Gastrocnemius medialis (tissue), 4 donors: ENCODE results near the gene LRMDA. TPM values are rescaled to one million over a fixed set of nuclear protein-coding genes. Genes with fewer than 3 reads are reported as not detected.

Experiments used
- ATAC-seq, 2 donors: fragments of 150-250 bp; one replicate each; pipeline ENCODE4 v1.9.1; 2016
- DNase-seq, 2 donors: peaks; one replicate each; pipeline ENCODE4 v3.0.0-alpha.2; 2019
- H3K27ac ChIP-seq, 4 donors: fragments of 200-600 bp; sonication (generic); 1 replicate in 1 of 4; 2 replicates in 3 of 4; pipeline ENCODE4 v1.5.1; 2016 to 2018; ENCODE audit warnings: mild to moderate bottlenecking in 2 of 4, moderate library complexity in 1 of 4
- H3K27me3 ChIP-seq, 3 donors: fragments of 200-600 bp; sonication (generic) in 2 of 3; 1 replicate in 1 of 3; 2 replicates in 2 of 3; pipeline versions ENCODE4 v1.5.1 to v1.6.0; 2016 to 2019; ENCODE audit warnings: mild to moderate bottlenecking in 1 of 3, moderate library complexity in 1 of 3
- H3K36me3 ChIP-seq, 2 donors: fragments of 200-600 bp; sonication (generic) in 1 of 2; one replicate each; pipeline ENCODE4 v1.5.1; 2017 to 2018
- H3K4me1 ChIP-seq, 2 donors: fragments of 200-600 bp; sonication (generic) in 1 of 2; one replicate each; pipeline ENCODE4 v1.5.1; 2016 to 2017; ENCODE audit warnings: mild to moderate bottlenecking in 2 of 2
- H3K4me3 ChIP-seq, 4 donors: fragments of 200-600 bp; sonication (generic) in 3 of 4; 1 replicate in 1 of 4; 2 replicates in 3 of 4; pipeline ENCODE4 v1.5.1; 2016 to 2019; ENCODE audit warnings: mild to moderate bottlenecking in 2 of 4
- H3K9me3 ChIP-seq, 3 donors: fragments of 200-600 bp; sonication (generic) in 2 of 3; 1 replicate in 1 of 3; 2 replicates in 2 of 3; pipeline ENCODE4 v1.5.1; 2016 to 2019
- POLR2A ChIP-seq, 2 donors: fragments of 450-650 bp; IDR thresholded peaks; one replicate each; pipeline ENCODE4 v1.6.1; 2017; ENCODE audit warnings: antibody characterized with exemption in 2 of 2, mild to moderate bottlenecking in 2 of 2, moderate library complexity in 2 of 2
- in situ Hi-C, 4 donors: fragments of 200-750 bp; cut with MboI; loops; one replicate each; pipeline versions ENCODE4 v1.15.0 to v1.8.0; 2017; ENCODE audit warnings: low sequenced_read_pairs in 4 of 4
- intact Hi-C: fragments of 100-400 bp; cut with DNase I; formaldehyde crosslinking; loops from one replicate; pipeline ENCODE4 v1.15.1; 2023; ENCODE audit warnings: low total_unique reads
- total RNA-seq, 4 donors: library from RNA; depleted of rRNA; stranded (reverse); fragments of >200 nt; gene quantifications; one replicate each; pipeline versions ENCODE4 v1.1.0 to v1.2.3, GENCODE V29; 2016
- TF ChIP-seq, protein P1 (sequence below), 5 experiments: fragments of 450-650 bp in 3 of 5; fragments of 200-600 bp in 2 of 5; sonication (generic) in 2 of 5; IDR thresholded peaks in 4 of 5; conservative IDR thresholded peaks in 1 of 5; 1 replicate in 4 of 5; 2 replicates in 1 of 5; pipeline ENCODE4 v1.5.1; 2016 to 2019; ENCODE audit warnings: antibody characterized with exemption in 5 of 5, mild to moderate bottlenecking in 3 of 5, moderate library complexity in 3 of 5

LRMDA gene
- total RNA-seq, 4 donors from 2014 or later: 0.80 to 4.5 (median 1.4) TPM

DNA sequence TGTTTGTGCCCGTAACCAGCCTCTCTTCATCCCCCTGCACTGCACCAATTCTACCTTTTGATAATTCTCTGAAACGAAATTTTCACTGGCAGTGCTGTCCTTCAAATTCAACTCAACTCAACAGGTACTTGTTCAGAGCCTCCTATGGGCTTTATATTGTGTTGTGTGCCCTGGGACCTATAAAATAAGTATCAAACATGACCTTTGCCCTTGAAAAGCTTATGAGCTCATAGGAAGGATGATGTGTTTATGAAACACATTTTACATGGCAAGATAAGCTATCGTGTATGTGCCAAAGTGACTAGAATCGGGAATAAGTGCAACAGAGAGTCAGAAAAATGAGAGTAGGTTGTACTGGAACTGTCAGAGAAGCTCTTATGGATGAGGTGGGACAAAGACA, 923.5 kb downstream of the LRMDA start:
- H3K27ac ChIP-seq: no peak overlapping the region
- ATAC-seq (no peak), DNase-seq (no peak)
- no peak overlapping the region for H3K4me3 ChIP-seq
- in situ Hi-C loops (no loop called here), intact Hi-C loops (no loop called here)
- peaks cover 0 to 8% of the 10 kb centered on the region in 2 donors for H3K4me1 ChIP-seq
- no peaks in the 10 kb centered on the region for H3K9me3 ChIP-seq
- H3K27me3 ChIP-seq: no peaks in the 10 kb centered on the region
- TF ChIP-seq, protein P1, sequence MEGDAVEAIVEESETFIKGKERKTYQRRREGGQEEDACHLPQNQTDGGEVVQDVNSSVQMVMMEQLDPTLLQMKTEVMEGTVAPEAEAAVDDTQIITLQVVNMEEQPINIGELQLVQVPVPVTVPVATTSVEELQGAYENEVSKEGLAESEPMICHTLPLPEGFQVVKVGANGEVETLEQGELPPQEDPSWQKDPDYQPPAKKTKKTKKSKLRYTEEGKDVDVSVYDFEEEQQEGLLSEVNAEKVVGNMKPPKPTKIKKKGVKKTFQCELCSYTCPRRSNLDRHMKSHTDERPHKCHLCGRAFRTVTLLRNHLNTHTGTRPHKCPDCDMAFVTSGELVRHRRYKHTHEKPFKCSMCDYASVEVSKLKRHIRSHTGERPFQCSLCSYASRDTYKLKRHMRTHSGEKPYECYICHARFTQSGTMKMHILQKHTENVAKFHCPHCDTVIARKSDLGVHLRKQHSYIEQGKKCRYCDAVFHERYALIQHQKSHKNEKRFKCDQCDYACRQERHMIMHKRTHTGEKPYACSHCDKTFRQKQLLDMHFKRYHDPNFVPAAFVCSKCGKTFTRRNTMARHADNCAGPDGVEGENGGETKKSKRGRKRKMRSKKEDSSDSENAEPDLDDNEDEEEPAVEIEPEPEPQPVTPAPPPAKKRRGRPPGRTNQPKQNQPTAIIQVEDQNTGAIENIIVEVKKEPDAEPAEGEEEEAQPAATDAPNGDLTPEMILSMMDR (IDR thresholded peaks at IDR 0.05 in 4 of 5, conservative IDR thresholded peaks at IDR 0.05 in 1 of 5): no peak
- TF ChIP-seq POLR2A (IDR thresholded peaks at IDR 0.05): no peak
- H3K36me3 ChIP-seq: no peaks in the 10 kb centered on the region

- intact Hi-C loops (no loop called here), in situ Hi-C loops (no loop called here)
- DNase-seq: no peak
- ATAC-seq: no peak
- H3K9me3 ChIP-seq: no peaks in the 10 kb centered on the region
- H3K4me1 ChIP-seq: no peaks in the 10 kb centered on the region
- no peaks in the 10 kb centered on the region for H3K36me3 ChIP-seq
- no peak overlapping the region for H3K27ac ChIP-seq
- H3K4me3 ChIP-seq: no peak overlapping the region
- H3K27me3 ChIP-seq: no peaks in the 10 kb centered on the region
- TF ChIP-seq, protein P1 (IDR thresholded peaks at IDR 0.05 in 4 of 5, conservative IDR thresholded peaks at IDR 0.05 in 1 of 5): no peak
- no peak for TF ChIP-seq POLR2A (IDR thresholded peaks at IDR 0.05)
Observed at GRCh38 chr10:76356557-76356956, 925.1 kb downstream of the LRMDA start.

GRCh38 chr10:76357726-76358415, 926.4 kb downstream of the LRMDA start:
- H3K4me3 ChIP-seq: no peak overlapping the region
- no peaks in the 10 kb centered on the region for H3K9me3 ChIP-seq
- in situ Hi-C loops: no loop called here
- no peaks in the 10 kb centered on the region for H3K27me3 ChIP-seq
- DNase-seq (no peak), ATAC-seq (no peak)
- intact Hi-C loops: no loop called here
- H3K4me1 ChIP-seq: no peaks in the 10 kb centered on the region
- H3K36me3 ChIP-seq: no peaks in the 10 kb centered on the region
- TF ChIP-seq POLR2A (IDR thresholded peaks at IDR 0.05): no peak
- TF ChIP-seq, protein P1 (IDR thresholded peaks at IDR 0.05 in 4 of 5, conservative IDR thresholded peaks at IDR 0.05 in 1 of 5): no peak
- H3K27ac ChIP-seq: no peak overlapping the region

DNA sequence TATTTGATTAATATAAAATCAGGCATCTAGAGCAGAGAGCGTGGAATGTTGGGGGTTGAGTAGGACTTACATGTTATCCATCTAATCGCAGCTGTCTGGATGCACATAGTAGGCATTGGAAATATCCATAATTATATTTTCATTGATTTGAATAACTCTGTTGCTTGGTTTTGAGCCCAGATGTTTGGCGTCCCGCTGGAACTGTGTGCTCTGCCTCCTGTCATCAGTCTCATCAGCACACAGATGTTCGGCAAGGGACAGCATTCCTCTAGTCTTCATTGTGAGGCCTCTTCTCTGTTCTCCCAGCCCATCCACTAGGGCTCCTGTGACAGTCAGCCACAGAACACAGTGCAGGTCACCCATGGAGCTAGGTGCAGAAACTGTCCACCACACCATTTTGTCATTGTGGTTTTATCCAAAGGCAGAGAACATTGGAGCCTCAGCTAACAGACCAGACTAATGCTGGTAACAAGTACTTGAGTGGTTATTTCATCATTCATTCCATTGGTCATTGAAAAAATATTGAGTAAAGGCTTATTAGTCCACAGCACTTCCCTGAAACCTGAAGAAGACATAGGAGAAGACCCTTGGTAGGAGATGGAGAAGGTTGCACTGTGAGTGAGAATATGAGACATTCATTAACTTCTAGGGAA, 927.4 kb downstream of the LRMDA start:
- no peaks in the 10 kb centered on the region for H3K36me3 ChIP-seq
- in situ Hi-C loops: no loop called here
- H3K27ac ChIP-seq: no peak overlapping the region
- H3K27me3 ChIP-seq: no peaks in the 10 kb centered on the region
- intact Hi-C loops: no loop called here
- DNase-seq (no peak), ATAC-seq (no peak)
- no peaks in the 10 kb centered on the region for H3K4me1 ChIP-seq
- no peak overlapping the region for H3K4me3 ChIP-seq
- no peaks in the 10 kb centered on the region for H3K9me3 ChIP-seq
- no peak for TF ChIP-seq POLR2A (IDR thresholded peaks at IDR 0.05)
- TF ChIP-seq, protein P1 (IDR thresholded peaks at IDR 0.05 in 4 of 5, conservative IDR thresholded peaks at IDR 0.05 in 1 of 5): no peak
